SU-DHL-6 (cell line): ENCODE data around the gene HNRNPH3.

Source experiments
- CTCF ChIP-seq: fragments of 200-600 bp; sonication (generic); IDR thresholded peaks from one replicate; pipeline ENCODE4 v1.5.1; 2017; ENCODE audit warnings: antibody characterized with exemption, mild to moderate bottlenecking, low read length, moderate library complexity; ENCODE audit not compliant: insufficient read depth, poor library complexity, severe bottlenecking
- EZH2phosphoT487 ChIP-seq: fragments of 200-600 bp; sonication (generic), shearing (Covaris generic); conservative IDR thresholded peaks from 2 replicates; pipeline ENCODE4 v1.6.1; 2018; ENCODE audit warnings: mild to moderate bottlenecking, antibody characterized with exemption, low read length, moderate library complexity, mixed read lengths

- TF ChIP-seq CTCF = no peak
- no peak for TF ChIP-seq EZH2phosphoT487
Measured at GRCh38 chr10:68365611-68366010, 33.7 kb downstream of the HNRNPH3 start.
